ENCODE measurements around the gene SUSD2. TPM values are rescaled to one million over a fixed set of nuclear protein-coding genes. Genes with fewer than 3 reads are reported as not detected.

The SUSD2 gene
- total RNA-seq, 1 donor = 0.72 TPM

GRCh38 chr22:24160546-24160945 is 20.7 kb upstream of the SUSD2 start:
- Histone ChIP-seq H3K9me3 (ENCODE audit: low read depth, low read length) (no peaks in the 10 kb centered on the region), H3K4me2 (ENCODE audit: insufficient read depth, low read length) (no peak overlapping the region), H3K27ac (ENCODE audit: low read depth, low read length) (no peak overlapping the region), H3K27me3 (ENCODE audit: insufficient read depth, low read length) (no peaks in the 10 kb centered on the region), H4K20me1 (ENCODE audit: insufficient read depth, low read length) (peaks cover 57% of the 10 kb centered on the region), H3K4me1 (ENCODE audit: insufficient read depth, low read length) (peaks cover 20% of the 10 kb centered on the region), H2AFZ (ENCODE audit: low read length) (no peak overlapping the region), H3K36me3 (ENCODE audit: insufficient read depth, low read length) (peaks cover 23% of the 10 kb centered on the region), H3K79me2 (ENCODE audit: insufficient read depth, low read length) (peaks cover 48% of the 10 kb centered on the region), H3K4me3 (ENCODE audit: insufficient read depth, low read length) (no peak overlapping the region)
- TF ChIP-seq CTCF (IDR thresholded peaks at IDR 0.05; ENCODE audit: extremely low read depth, low read depth, low read length) = no peak
- DNase-seq (ENCODE audit: insufficient read length, low spot score, missing footprints) = no peak

- no peak for DNase-seq (ENCODE audit: insufficient read length, low spot score, missing footprints)
- Histone ChIP-seq H3K9me3 (ENCODE audit: low read depth, low read length) (no peaks in the 10 kb centered on the region), H3K36me3 (ENCODE audit: insufficient read depth, low read length) (peaks cover 28% of the 10 kb centered on the region), H3K79me2 (ENCODE audit: insufficient read depth, low read length) (peaks cover 46% of the 10 kb centered on the region), H3K27me3 (ENCODE audit: insufficient read depth, low read length) (no peaks in the 10 kb centered on the region), H3K4me1 (ENCODE audit: insufficient read depth, low read length) (peaks cover 18% of the 10 kb centered on the region), H4K20me1 (ENCODE audit: insufficient read depth, low read length) (peaks cover 57% of the 10 kb centered on the region), H2AFZ (ENCODE audit: low read length) (no peak overlapping the region), H3K4me2 (ENCODE audit: insufficient read depth, low read length) (no peak overlapping the region), H3K4me3 (ENCODE audit: insufficient read depth, low read length) (no peak overlapping the region), H3K27ac (ENCODE audit: low read depth, low read length) (no peak overlapping the region)
- TF ChIP-seq CTCF (IDR thresholded peaks at IDR 0.05; ENCODE audit: extremely low read depth, low read depth, low read length) = no peak
Observed at GRCh38 chr22:24161485-24161884, 19.8 kb upstream of the SUSD2 start.

- Histone ChIP-seq H3K9me3 (ENCODE audit: low read depth, low read length) (no peaks in the 10 kb centered on the region), H3K4me2 (ENCODE audit: insufficient read depth, low read length) (no peak overlapping the region), H3K4me3 (ENCODE audit: insufficient read depth, low read length) (no peak overlapping the region), H2AFZ (ENCODE audit: low read length) (no peak overlapping the region), H3K79me2 (ENCODE audit: insufficient read depth, low read length) (peaks cover 42% of the 10 kb centered on the region), H3K4me1 (ENCODE audit: insufficient read depth, low read length) (peaks cover 14% of the 10 kb centered on the region), H3K36me3 (ENCODE audit: insufficient read depth, low read length) (peaks cover 28% of the 10 kb centered on the region), H3K27ac (ENCODE audit: low read depth, low read length) (no peak overlapping the region), H3K27me3 (ENCODE audit: insufficient read depth, low read length) (no peaks in the 10 kb centered on the region), H4K20me1 (ENCODE audit: insufficient read depth, low read length) (peaks cover 55% of the 10 kb centered on the region)
- no peak for TF ChIP-seq CTCF (IDR thresholded peaks at IDR 0.05; ENCODE audit: extremely low read depth, low read depth, low read length)
- DNase-seq (ENCODE audit: insufficient read length, low spot score, missing footprints) = no peak
Observed at GRCh38 chr22:24161909-24162308, 19.4 kb upstream of the SUSD2 start.

GRCh38 chr22:24162436-24162835 is 18.9 kb upstream of the SUSD2 start:
- H3K4me3 ChIP-seq (ENCODE audit: insufficient read depth, low read length) = no peak overlapping the region
- H3K4me1 ChIP-seq (ENCODE audit: insufficient read depth, low read length) = peaks cover 9% of the 10 kb centered on the region
- TF ChIP-seq CTCF (IDR thresholded peaks at IDR 0.05; ENCODE audit: extremely low read depth, low read depth, low read length) = no peak
- H3K4me2 ChIP-seq (ENCODE audit: insufficient read depth, low read length) = no peak overlapping the region
- no peak overlapping the region for H3K27ac ChIP-seq (ENCODE audit: low read depth, low read length)
- H3K79me2 ChIP-seq (ENCODE audit: insufficient read depth, low read length) = peaks cover 37% of the 10 kb centered on the region
- H3K9me3 ChIP-seq (ENCODE audit: low read depth, low read length) = no peaks in the 10 kb centered on the region
- peaks cover 50% of the 10 kb centered on the region for H4K20me1 ChIP-seq (ENCODE audit: insufficient read depth, low read length)
- no peak overlapping the region for H2AFZ ChIP-seq (ENCODE audit: low read length)
- no peaks in the 10 kb centered on the region for H3K27me3 ChIP-seq (ENCODE audit: insufficient read depth, low read length)
- no peak for DNase-seq (ENCODE audit: insufficient read length, low spot score, missing footprints)
- peaks cover 32% of the 10 kb centered on the region for H3K36me3 ChIP-seq (ENCODE audit: insufficient read depth, low read length)

All from osteoblast (primary cell).